GM12878 (cell line): ENCODE data around the gene ABCC2.

ENCODE experiments used
- CEBPB ChIP-seq, 2 experiments: fragments of 150-350 bp in 1 of 2; IDR thresholded peaks; 2 replicates each; pipeline ENCODE4 v1.6.1; 2012 to 2014; ENCODE audit warnings: low read depth in 2 of 2, low read length in 2 of 2, borderline replicate concordance in 1 of 2, inconsistent platforms in 1 of 2
- CEBPZ ChIP-seq: fragments of 150-350 bp; IDR thresholded peaks from 2 replicates; pipeline ENCODE4 v1.6.1; 2016; ENCODE audit warnings: low read depth, low read length
- CTCF ChIP-seq, 3 experiments: IDR thresholded peaks in 2 of 3; conservative IDR thresholded peaks in 1 of 3; 2 replicates each; pipeline ENCODE4 v1.5.1; 2011; ENCODE audit warnings: low read depth in 3 of 3, low read length in 3 of 3, mild to moderate bottlenecking in 3 of 3, control low read depth in 2 of 3, moderate library complexity in 2 of 3, inconsistent platforms in 1 of 3, mixed read lengths in 1 of 3; ENCODE audit not compliant: control insufficient read depth in 2 of 3, insufficient read depth in 1 of 3; ENCODE audit errors: extremely low read depth in 1 of 3
- EZH2 ChIP-seq: IDR thresholded peaks from 2 replicates; pipeline ENCODE4 v1.6.1; 2012; ENCODE audit warnings: low read depth, mild to moderate bottlenecking, control low read depth, inconsistent platforms, low read length, borderline replicate concordance; ENCODE audit not compliant: control insufficient read depth
- POLR2A ChIP-seq: IDR thresholded peaks from 2 replicates; pipeline ENCODE4 v1.6.1; 2011; ENCODE audit warnings: low read depth, mild to moderate bottlenecking, low read length
- POLR2AphosphoS5 ChIP-seq: IDR thresholded peaks from 2 replicates; pipeline ENCODE4 v1.6.1; 2011; ENCODE audit warnings: mild to moderate bottlenecking, low read length, inconsistent platforms
- RELA ChIP-seq: fragments of 450-650 bp; IDR thresholded peaks from 2 replicates; pipeline ENCODE4 v1.8.0; 2014; ENCODE audit warnings: borderline replicate concordance; ENCODE audit not compliant: partially characterized antibody
- USF2 ChIP-seq: IDR thresholded peaks from 2 replicates; pipeline ENCODE4 v1.6.1; 2011; ENCODE audit warnings: low read depth, low read length, improper control_type of control experiment, borderline replicate concordance

GRCh38 chr10:99849536-99849935 lies 67.1 kb downstream of the ABCC2 start:
- no peak for TF ChIP-seq RELA
- TF ChIP-seq CEBPZ, result no peak
- TF ChIP-seq EZH2, result no peak
- no peak for TF ChIP-seq POLR2A
- no peak for TF ChIP-seq CTCF (IDR thresholded peaks at IDR 0.05 in 2 of 3, conservative IDR thresholded peaks at IDR 0.05 in 1 of 3; ENCODE audit: control insufficient read depth in 2 of 3, extremely low read depth in 1 of 3, insufficient read depth in 1 of 3, low read depth in 3 of 3, low read length in 3 of 3)
- no peak for TF ChIP-seq CEBPB (IDR thresholded peaks at IDR 0.05; ENCODE audit: borderline replicate concordance in 1 of 2, low read depth in 2 of 2, low read length in 2 of 2)
- TF ChIP-seq POLR2AphosphoS5, result no peak
- no peak for TF ChIP-seq USF2
